ENCODE results near the gene C4orf50.

- TF ChIP-seq GATA2 (IDR thresholded peaks at IDR 0.05; ENCODE audit: low read depth, low read length) (no peak), GATA3 (IDR thresholded peaks at IDR 0.05; ENCODE audit: low read depth, low read length) (no peak)
Measured at GRCh38 chr4:5851637-5852301, 166.5 kb downstream of the C4orf50 start.
